Lung (tissue), 12 donors: ENCODE data around the gene FGF21. TPM values are rescaled to one million over a fixed set of nuclear protein-coding genes. Genes with fewer than 3 reads are reported as not detected.

Experiments
- ATAC-seq: fragments of 200-7000 bp; cut with Tn5 transposase; one replicate; pipeline ENCODE4 v1.9.1; 2020; ENCODE audit warnings: moderate number of reproducible peaks; ENCODE audit not compliant: insufficient read depth, low FRiP score
- DNase-seq, 3 donors: peaks; one replicate each; pipeline ENCODE4 v3.0.0-alpha.2; 2013 to 2017
- H3K27ac ChIP-seq, 2 donors: one replicate each; pipeline ENCODE4 v1.5.1; 2013; ENCODE audit warnings: mild to moderate bottlenecking in 2 of 2, moderate library complexity in 2 of 2, control low read depth in 1 of 2, inconsistent platforms in 1 of 2, low read depth in 1 of 2, low read length in 1 of 2
- H3K27me3 ChIP-seq, 3 donors: one replicate each; pipeline ENCODE4 v1.5.1; 2013; ENCODE audit warnings: low read length in 2 of 3; ENCODE audit not compliant: control insufficient read depth in 3 of 3, insufficient read depth in 3 of 3
- H3K36me3 ChIP-seq, 4 donors: one replicate each; pipeline ENCODE4 v1.5.1; 2013; ENCODE audit warnings: low read length in 4 of 4, mild to moderate bottlenecking in 1 of 4, moderate library complexity in 1 of 4; ENCODE audit not compliant: control insufficient read depth in 4 of 4, insufficient read depth in 4 of 4
- H3K4me1 ChIP-seq, 5 donors: one replicate each; pipeline ENCODE4 v1.5.1; 2013; ENCODE audit warnings: low read length in 5 of 5, mild to moderate bottlenecking in 2 of 5, moderate library complexity in 1 of 5; ENCODE audit not compliant: control insufficient read depth in 5 of 5, insufficient read depth in 5 of 5
- H3K4me3 ChIP-seq: one replicate; pipeline ENCODE4 v1.5.1; 2013; ENCODE audit warnings: mild to moderate bottlenecking, control low read depth, moderate library complexity
- H3K9ac ChIP-seq, 2 donors: one replicate each; pipeline ENCODE4 v1.5.1; 2013; ENCODE audit warnings: low read length in 2 of 2, control low read depth in 1 of 2; ENCODE audit not compliant: insufficient read depth in 1 of 2
- H3K9me3 ChIP-seq, 4 donors: one replicate each; pipeline ENCODE4 v1.5.1; 2013; ENCODE audit warnings: low read length in 3 of 4, mild to moderate bottlenecking in 1 of 4, moderate library complexity in 1 of 4; ENCODE audit not compliant: control insufficient read depth in 4 of 4, insufficient read depth in 3 of 4
- CTCF ChIP-seq: IDR thresholded peaks from 2 replicates; pipeline ENCODE4 v1.5.1; 2012; ENCODE audit warnings: mild to moderate bottlenecking; ENCODE audit errors: control extremely low read depth, extremely low read depth
- WGBS, 2 donors: extraction: QIAGEN DNeasy Blood & Tissue Kit; methylation state at CpG; one replicate each; pipeline ENCODE4 v1.1.7; 2013; 5-methylcytosine and 5-hydroxymethylcytosine counted together
- polyA plus RNA-seq, 2 donors: library from polyadenylated mRNA; stranded (reverse); fragments of 200-250 nt; gene quantifications; one replicate each; pipeline ENCODE4 v1.2.1, GENCODE V29; 2013
- total RNA-seq, 2 donors: library from RNA; depleted of rRNA in 1 of 2; stranded (reverse); fragments of >200 nt in 1 of 2; gene quantifications; one replicate each; pipeline ENCODE4 v1.2.1, GENCODE V29; 2014 to 2021
- donor health status: control.
- donor health status: control.
- donor health status: Bipolar disorder and iron deficiency.
- donor health status: healthy.
- donor health status: DM: yes; HTN: yes; CAD: no.

FGF21 gene
- total and polyA plus RNA-seq, 4 donors = not detected

GRCh38 chr19:48719263-48720171, 35.8 kb upstream of the FGF21 start, which contains the start of gene MAMSTR:
TSS of gene MAMSTR (minus strand) at chr19:48719725. CDS start at chr19:48719031, 694 bp downstream.
- H3K4me3 ChIP-seq = no peak within 1 kb of the TSS
- 82 to 84% methylated on average over 33 of the region's 33 CpGs for WGBS, 2 donors
- no peak for TF ChIP-seq CTCF
- H3K4me1 ChIP-seq = peaks cover 0 to 41% (median 21%) of the 10 kb centered on the region in 5 donors
- H3K27me3 ChIP-seq = no peaks in the 10 kb centered on the region
- peak within 1 kb of the TSS in 1 of 2 donors; percentile 14 for H3K27ac ChIP-seq
- ATAC-seq (no peak), DNase-seq (peak in 1 of 3 donors; percentile 19)
- peak within 1 kb of the TSS in 1 of 2 donors; percentile 17 for H3K9ac ChIP-seq
- peaks cover 0 to 9% (median 0%) of the 10 kb centered on the region in 4 donors for H3K36me3 ChIP-seq
- no peaks in the 10 kb centered on the region for H3K9me3 ChIP-seq

- DNase-seq (no peak), ATAC-seq (no peak)
- peak overlapping the region in 1 of 2 donors; percentile 14 for H3K27ac ChIP-seq
- H3K4me1 ChIP-seq = peaks cover 0 to 41% (median 23%) of the 10 kb centered on the region in 5 donors
- peak overlapping the region in 1 of 2 donors; percentile 17 for H3K9ac ChIP-seq
- H3K9me3 ChIP-seq = no peaks in the 10 kb centered on the region
- H3K36me3 ChIP-seq = peaks cover 0 to 11% (median 0%) of the 10 kb centered on the region in 4 donors
- WGBS, 2 donors = 44 to 51% methylated on average over 12 of the region's 12 CpGs
- no peak for TF ChIP-seq CTCF
- H3K4me3 ChIP-seq = no peak overlapping the region
- H3K27me3 ChIP-seq = no peaks in the 10 kb centered on the region
Measured at GRCh38 chr19:48720251-48720612, 35.1 kb upstream of the FGF21 start.

GRCh38 chr19:48720613-48721296, 34.6 kb upstream of the FGF21 start:
- DNase-seq (peak; percentile 99 to 100 (median 100)), ATAC-seq (peak; percentile 80)
- H3K4me3 ChIP-seq = peak overlapping the region; percentile 43
- peaks cover 0 to 11% (median 0%) of the 10 kb centered on the region in 4 donors for H3K36me3 ChIP-seq
- WGBS, 2 donors = 28 to 31% methylated on average over 42 of the region's 42 CpGs
- H3K27ac ChIP-seq = peak overlapping the region; percentile 51 to 90
- TF ChIP-seq CTCF = no peak
- H3K9me3 ChIP-seq = no peaks in the 10 kb centered on the region
- H3K9ac ChIP-seq = peak overlapping the region in 1 of 2 donors; percentile 73
- H3K27me3 ChIP-seq = no peaks in the 10 kb centered on the region
- peaks cover 0 to 39% (median 18%) of the 10 kb centered on the region in 5 donors for H3K4me1 ChIP-seq
